AG04449 (cell line): ENCODE data around the gene AMFR.

Experiments used
- CTCF ChIA-PET: fragments of 350-600 bp; formaldehyde crosslinking; extraction: SDS; loops from one replicate; lab custom pipeline; 2021; ENCODE audit warnings: antibody characterized with exemption; lab: Yijun Ruan, JAX
- POLR2A ChIA-PET: fragments of 400-600, 350-600 bp; formaldehyde crosslinking; extraction: SDS; loops from one replicate; lab custom pipeline; 2020; ENCODE audit warnings: antibody characterized with exemption, inconsistent platforms; lab: Yijun Ruan, JAX
- DNase-seq: peaks from one replicate; pipeline ENCODE4 v3.0.0-alpha.2; 2010; ENCODE audit warnings: low read depth, low spot score
- H3K4me3 ChIP-seq: 2 replicates; pipeline ENCODE4 v1.5.1; 2011; ENCODE audit warnings: low read depth, mild to moderate bottlenecking, control low read depth, low read length
- CTCF ChIP-seq: IDR thresholded peaks from one replicate; pipeline ENCODE4 v1.5.1; 2011; ENCODE audit warnings: mild to moderate bottlenecking, moderate library complexity, low read length, control low read depth, inconsistent platforms; ENCODE audit not compliant: insufficient read depth; ENCODE audit errors: missing control alignments

The AMFR gene

GRCh38 chr16:56463153-56463552 lies 37.8 kb upstream of the AMFR start:
- CTCF ChIA-PET = no interaction called here
- POLR2A ChIA-PET = no interaction called here
- H3K4me3 ChIP-seq = no peak overlapping the region
- TF ChIP-seq CTCF = no peak
- DNase-seq = no peak

- POLR2A ChIA-PET = no interaction called here
- no peak for TF ChIP-seq CTCF
- no peak overlapping the region for H3K4me3 ChIP-seq
- DNase-seq = no peak
- CTCF ChIA-PET = interaction anchor here (1.3 to 1.8 kb wide), 2 partner anchors 10 to 239 kb away, joined by 4 to 8 read pairs; no protein-coding TSS in a partner anchor
Measured at GRCh38 chr16:56462064-56462796, 36.9 kb upstream of the AMFR start.

GRCh38 chr16:56460101-56460500 lies 34.8 kb upstream of the AMFR start:
- POLR2A ChIA-PET = interaction anchor here (1.8 kb wide), 1 partner anchor 9 kb away, joined by 9 read pairs; the partner anchor contains the start of genes NUDT21 and OGFOD1
- TF ChIP-seq CTCF = no peak

GRCh38 chr16:56457927-56458470 lies 32.7 kb upstream of the AMFR start:
- no peak for TF ChIP-seq CTCF
- ChIA-PET CTCF (interaction anchor here (1.6 kb wide), 1 partner anchor 31 kb away, joined by 5 read pairs; no protein-coding TSS in a partner anchor), POLR2A (no interaction called here)
- DNase-seq = no peak
- H3K4me3 ChIP-seq = no peak overlapping the region

More at GRCh38 chr16:56460101-56460500, 34.8 kb upstream of the AMFR start:
- no peak overlapping the region for H3K4me3 ChIP-seq
- CTCF ChIA-PET = interaction anchor here (1.8 kb wide), 1 partner anchor 241 kb away, joined by 8 read pairs; no protein-coding TSS in a partner anchor
- no peak for DNase-seq

- CTCF ChIA-PET = interaction anchor here (0.9 to 1.6 kb wide), 3 partner anchors 9 to 250 kb away, joined by 3 to 7 read pairs (median 4); no protein-coding TSS in a partner anchor
- no peak for TF ChIP-seq CTCF
- H3K4me3 ChIP-seq = peak overlapping the region; percentile 81
- DNase-seq = no peak
- POLR2A ChIA-PET = interaction anchor here (1.0 to 1.4 kb wide), 4 partner anchors 8 to 154 kb away, joined by 3 to 9 read pairs (median 4); no protein-coding TSS in a partner anchor
Measured at GRCh38 chr16:56451753-56452689, 26.7 kb upstream of the AMFR start.
